Eye (tissue), 1 donor: ENCODE results near the gene MGAT1.
A peak's percentile ranks its signal among the peaks of the same experiment; 100 is the strongest.
"Not testable (repeated sequence)": the region's sequence is repeated elsewhere in the genome, so short reads cannot be mapped to it uniquely, and the experiment has no call there.

Experiments
- DNase-seq: peaks from one replicate; pipeline ENCODE4 v3.0.0-alpha.2; 2015

MGAT1 gene

DNA sequence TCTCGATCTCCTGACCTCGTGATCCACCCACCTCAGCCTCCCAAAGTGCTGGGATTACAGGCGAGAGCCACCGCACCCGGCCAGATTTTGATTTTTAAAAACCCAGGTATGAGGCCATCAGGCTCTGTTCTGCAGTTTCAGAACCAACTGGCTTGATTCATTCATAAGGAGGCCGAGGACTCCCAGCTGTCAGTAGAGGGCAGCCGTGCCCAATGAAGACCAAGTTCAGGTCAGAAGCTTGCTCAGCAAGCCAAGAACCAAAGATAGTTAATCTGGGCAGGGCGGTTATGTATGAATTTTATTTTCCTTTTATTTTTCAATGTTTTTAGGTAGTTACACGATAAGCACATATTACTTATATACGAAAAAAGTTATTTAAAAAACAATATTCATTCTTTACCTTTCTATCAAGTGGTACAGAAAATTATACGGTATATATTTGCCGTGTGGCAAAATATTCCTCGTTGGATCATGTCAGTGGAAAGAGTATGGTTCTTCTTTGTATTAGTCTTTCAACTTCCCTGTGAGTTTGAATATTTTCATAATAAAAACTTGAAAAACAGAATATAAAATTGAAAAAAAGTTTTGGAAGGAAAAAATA, 18.0 kb downstream of the MGAT1 start:
- peak; percentile 88 for DNase-seq

DNA sequence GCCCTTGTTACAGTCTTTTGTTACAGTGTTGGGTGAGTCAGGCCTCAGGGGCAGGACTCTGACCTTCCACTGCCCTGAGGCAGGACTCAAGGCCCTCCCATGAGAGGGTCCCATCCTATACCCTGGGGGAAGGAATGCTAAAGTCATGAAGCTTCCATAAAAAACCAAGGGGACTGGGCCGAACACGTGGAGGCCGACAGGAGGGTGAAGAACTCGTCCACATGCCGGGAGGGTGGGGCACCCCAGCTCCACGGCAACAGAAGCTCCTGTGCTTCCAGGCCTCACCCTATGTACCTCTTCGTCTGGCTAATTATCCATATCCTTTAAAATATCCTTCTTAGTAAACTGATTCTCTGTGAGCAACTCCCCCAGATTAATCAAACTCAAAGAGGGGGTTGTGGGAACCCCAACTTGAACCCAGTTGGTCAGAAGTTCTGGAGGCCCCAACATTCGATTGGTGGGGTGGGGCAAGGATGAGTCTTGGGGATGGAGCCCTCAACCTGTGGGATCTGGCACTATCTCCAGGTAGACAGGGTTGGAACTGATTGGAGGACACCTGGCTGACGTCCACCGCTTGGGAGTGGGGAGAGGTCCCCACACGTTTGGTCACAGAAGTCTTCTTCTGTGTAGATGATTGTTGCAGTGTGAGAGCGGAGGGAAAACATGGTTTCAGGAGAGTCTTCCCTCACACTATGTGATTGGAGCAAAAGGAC, 19.1 kb downstream of the MGAT1 start:
- no peak for DNase-seq

DNA sequence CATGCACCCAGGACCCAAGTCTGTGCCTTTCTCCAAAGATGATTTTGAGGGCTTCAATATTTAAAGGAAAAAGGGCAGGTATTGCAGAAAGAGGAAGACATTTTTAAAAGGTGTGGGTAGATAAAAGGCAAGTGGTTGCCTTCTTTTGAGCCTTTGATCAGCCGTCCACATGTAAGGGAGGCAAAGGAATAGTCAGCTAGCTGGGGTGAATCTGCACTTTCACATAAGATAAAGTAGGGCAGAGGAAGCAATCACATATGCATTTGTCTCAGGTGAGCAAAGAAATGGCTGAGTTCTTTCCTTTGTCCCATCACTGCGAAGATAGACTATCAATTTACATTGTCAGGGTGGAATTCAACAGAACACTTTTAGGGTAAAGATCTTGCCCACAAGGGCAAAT, 19.9 kb downstream of the MGAT1 start:
- DNase-seq: no peak

DNA sequence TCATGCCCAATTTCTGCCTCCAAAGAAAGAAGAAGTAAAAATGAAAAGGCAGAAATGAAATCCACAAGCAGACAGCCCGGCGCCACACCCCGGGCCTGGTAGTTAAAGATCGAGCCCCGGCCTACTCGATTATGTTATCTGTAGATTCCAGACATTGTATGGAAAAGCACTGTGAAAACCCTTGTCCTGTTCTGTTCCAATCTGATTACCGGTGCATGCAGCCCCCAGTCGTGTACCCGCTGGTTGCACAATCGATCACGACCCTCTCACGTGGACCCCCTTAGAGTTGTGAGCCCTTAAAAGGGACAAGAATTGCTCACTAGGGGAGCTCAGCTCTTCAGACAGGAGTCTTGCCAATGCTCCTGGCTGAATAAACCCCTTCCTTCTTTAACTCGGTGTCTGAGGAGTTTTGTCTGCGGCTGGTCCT, 20.7 kb downstream of the MGAT1 start:
- DNase-seq: not testable (repeated sequence)

DNA sequence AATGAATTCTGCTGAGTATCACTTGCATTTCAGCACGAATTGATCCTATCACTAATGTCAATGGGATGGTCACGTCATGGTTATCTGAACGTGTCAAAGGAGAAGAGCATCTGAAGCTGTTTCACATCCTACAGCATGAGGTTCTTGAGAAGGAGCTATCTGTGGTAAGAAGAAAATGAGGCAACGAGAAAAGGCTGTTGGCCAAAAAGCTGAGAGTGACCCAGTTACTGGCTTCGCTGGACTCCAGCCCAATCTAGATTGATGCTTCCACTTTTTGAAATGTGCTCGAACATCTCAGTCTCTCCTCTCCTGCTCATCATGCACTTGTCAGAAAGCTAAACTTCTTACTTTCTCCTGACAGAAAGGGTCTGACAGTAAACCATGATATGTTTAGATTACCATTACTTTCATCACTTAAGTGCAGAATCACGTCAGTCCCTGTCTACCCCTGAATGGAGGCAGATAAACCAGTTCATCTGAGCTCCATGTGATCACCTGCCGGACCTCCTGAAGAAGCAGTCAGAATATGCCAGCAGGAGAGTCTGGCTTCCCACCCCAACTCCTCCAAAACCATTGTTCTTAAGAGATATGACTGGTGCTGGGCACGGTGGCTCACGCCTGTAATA, 22.5 kb downstream of the MGAT1 start:
- DNase-seq: no peak

DNA sequence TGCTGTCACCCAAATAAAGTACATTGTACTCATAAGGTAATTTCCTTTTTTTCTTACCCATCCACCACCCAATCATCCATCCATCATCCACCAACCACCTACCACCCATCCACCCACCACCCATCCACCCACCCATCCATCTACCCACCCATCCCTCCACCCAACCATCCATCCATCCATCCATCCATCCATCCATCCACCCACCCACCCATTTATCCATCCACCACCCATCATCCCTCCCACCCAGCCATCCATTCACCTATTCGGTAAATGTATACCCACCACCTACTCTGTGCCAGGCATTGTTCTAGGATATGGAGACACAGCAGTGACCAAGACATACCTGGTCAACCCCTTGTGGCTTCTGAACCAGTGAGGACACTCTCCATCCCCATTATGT, 25.1 kb downstream of the MGAT1 start:
- no peak for DNase-seq

DNA sequence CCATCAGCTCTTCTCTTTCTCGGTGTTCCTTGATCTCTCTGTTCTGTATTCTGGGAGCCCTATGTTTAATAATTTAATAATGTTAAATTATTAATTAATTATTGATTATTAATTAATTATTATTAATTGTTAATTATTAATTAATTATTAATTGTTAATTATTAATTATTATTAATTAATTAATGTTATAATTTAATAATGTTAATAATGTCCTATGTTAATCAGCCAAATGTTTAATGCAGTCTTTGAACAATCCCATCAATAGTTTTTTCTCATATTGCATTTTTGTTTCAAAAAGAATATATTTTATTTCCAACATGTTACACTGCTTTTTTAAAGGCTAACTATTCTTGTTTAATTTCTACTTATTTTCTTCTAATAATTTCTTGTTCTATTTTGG, 26.2 kb downstream of the MGAT1 start:
- no peak for DNase-seq

DNA sequence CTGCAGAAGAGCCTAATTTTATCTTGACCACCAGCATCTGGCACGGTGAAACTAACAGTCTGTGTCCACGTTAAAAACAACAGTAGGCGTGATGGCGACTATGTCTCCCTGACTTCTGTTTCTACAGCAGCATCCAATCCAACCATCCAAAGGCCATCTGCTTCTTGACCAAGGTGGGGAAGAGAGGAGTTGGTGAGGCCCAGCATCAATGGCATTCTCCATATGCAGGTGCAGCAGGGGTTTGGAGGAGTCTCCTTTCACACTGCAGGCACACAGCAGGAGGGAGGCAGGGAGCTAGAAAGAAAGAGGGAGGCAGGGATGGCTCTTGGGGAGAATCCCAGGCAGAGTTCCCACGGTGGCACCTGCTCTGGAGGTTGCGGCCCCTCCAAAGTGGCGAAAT, 27.0 kb downstream of the MGAT1 start:
- DNase-seq: no peak

DNA sequence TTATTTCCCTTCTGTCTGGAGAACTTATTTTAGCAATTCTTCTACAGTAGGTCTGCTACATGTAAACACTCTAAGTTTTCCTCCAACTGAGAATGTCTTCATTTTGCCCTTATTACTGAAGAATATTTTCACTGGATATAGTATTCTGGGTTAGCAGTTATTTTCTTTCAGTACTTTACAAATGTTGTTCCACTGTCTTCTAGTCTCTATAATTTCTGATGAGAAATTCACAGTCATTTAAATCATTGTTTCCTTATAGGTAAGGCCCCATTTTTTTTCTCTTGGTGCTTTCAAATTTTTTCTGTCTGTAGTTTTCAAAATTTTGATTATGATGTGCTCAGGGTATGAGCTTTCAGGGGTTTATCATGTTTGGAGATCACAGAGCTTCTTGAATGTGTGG, 30.8 kb downstream of the MGAT1 start:
- no peak for DNase-seq

DNA sequence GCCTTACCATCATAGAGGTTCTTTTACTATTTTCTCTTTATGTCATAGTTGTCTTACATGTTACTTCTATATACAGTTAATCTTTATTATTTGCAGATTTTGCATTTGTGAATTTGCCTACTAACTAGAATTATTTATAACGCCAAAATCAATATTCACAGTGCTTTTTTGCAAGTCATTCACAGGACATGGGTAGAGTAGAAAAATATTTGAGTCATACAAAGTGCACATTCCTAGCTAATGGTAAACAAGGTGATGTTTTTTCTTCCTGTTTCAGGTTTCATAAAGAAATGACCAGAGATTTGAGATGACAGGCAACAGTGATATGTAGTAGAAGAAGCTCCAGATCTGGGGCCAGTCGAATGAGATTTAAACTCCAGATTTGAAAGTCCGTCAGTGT, 32.8 kb downstream of the MGAT1 start:
- DNase-seq: no peak

DNA sequence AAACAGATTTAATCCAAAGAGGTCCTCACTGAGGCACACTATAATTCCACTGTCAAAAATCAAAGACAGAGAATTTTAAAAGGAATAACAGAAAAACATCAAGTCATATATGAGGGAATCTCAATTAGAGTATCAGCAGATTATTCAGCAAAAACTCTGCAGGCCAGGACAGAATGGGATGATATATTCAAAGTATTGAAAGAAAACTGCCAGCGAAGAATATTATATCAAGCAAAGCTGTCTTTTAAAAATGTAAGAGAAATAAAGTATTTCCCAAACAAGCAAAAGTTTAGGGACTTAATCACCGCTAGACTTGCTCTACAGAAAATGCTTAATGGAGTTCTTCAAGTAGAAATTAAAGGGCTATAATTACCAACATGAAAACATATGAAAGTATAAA, 47.0 kb downstream of the MGAT1 start:
- no peak for DNase-seq

DNA sequence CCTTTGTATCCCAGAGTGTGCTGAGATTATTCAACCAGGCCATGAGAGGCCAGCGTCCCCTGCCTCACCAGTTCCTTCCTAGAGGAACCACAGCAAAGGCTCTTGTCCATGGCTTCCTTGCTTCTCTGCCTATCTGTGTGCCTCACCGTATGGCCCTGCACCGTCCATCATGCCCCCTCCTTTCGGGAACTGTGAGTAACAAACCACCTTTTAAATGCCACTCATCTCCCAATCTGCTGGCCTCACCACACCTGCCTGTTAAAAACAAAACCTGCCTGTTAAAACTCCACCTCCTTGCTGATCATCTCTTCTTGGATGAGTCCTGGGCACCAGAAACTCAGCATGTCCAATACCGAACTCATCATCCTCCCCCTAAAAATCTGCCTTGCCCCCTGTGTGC, 58.4 kb downstream of the MGAT1 start:
- DNase-seq: no peak

DNA sequence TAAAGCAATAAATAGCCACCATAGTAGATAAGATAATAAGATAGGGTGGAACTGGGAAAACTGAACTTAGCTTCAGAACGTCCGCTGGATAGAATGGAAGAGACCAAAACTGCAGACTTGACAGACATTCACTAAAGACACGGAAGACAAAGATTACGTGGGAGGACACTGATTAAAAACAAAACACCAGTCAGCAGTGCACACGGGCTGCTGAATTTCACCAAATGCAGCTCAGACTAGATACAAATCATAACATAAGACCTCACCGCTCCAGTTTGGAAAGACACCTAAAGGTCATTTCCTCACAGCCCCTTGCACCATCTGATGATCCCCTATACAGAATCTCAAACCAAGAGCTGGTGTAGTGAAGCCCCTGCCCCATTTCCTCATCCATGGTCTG, 59.9 kb downstream of the MGAT1 start:
- no peak for DNase-seq

DNA sequence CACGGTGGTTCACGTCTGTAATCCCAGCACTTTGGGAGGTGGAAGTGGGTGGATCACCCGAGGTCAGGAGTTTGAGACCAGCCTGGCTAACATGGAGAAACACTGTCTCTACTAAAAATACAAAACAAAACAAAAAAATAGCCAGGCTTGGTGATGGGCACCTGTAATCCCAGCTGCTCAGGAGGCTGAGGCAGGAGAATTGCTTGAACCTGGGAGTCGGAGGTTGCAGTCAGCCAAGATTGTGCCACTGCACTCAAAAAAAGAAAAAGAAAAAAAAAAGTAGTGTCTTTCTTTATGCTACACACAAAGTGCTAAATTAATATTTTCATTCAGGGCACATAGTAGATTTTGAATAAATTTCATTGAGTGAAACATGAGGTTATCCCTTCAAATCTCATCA, 61.7 kb downstream of the MGAT1 start:
- DNase-seq: not testable (repeated sequence)

DNA sequence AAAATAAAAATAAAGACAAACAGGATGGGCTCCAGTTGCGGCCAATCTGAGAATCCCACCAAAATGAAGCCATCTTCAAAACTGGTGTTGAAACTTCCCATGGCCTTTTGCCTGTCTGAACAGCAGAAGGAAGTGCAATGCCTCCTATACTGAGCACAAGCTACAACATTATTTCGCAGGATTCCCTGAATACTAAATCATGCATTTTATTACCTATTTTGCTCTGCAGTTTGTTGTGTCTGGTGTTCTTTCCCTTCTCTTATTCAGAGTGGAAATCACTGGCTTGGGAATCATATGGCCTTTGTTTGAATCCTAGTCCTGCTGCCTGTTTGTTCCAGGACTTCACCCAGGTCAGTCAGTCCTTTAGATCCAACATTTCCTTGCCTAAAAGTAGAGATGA, 62.6 kb downstream of the MGAT1 start, which contains the start of gene OR2Y1:
Gene OR2Y1, minus strand, starts transcription at position 101 of the 400 bp plus-strand sequence. Its CDS starts 0 bp downstream, at position 101.
- no peak for DNase-seq

DNA sequence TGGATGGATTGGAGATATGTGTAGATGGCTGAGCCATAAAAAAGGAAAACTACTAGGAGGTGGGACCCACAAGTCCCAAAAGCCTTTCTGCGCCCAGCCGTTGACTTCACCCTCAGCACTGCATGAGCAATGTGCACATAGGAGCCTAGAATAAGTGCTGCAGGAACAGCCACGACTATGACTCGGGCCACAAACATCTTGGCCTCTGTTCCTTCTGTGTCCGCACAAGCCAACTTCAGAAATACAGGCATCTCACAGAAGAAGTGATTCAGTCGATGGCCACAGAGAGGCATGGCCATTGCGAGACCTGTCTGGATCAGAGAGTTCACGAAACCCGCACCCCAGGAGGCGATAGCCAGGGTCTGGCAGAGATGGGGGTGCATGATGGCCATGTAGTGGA, 63.3 kb downstream of the MGAT1 start:
- DNase-seq: no peak

DNA sequence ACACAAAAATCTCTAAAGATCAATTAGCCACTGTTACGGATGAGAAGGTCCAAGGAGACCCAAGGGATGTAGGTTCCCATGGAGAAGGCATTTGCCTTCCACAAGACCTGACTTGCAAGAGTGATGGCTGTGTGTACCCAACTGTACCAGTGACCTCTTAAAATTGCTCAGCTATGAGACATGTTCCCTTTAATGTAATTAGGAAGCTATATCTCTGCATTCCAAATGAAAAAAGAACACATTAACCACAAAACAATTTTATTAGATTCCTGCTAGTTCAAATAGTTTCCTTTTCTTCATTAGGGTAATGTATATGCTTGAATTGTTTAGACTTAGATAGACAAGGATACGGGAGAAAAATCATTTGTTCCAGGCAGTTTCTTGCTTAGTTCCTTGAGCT, 66.1 kb downstream of the MGAT1 start:
- peak; percentile 44 for DNase-seq
